Kidney epithelial cell (primary cell): ENCODE results near the gene PROX1. TPM values are rescaled to one million over a fixed set of nuclear protein-coding genes. Genes with fewer than 3 reads are reported as not detected.

Experiments used
- DNase-seq: peaks from one replicate; pipeline ENCODE4 v3.0.0-alpha.2; 2010; ENCODE audit warnings: low read depth
- H3K27me3 ChIP-seq: 2 replicates; pipeline ENCODE4 v1.6.0; 2011; ENCODE audit warnings: low read length; ENCODE audit not compliant: control insufficient read depth, insufficient read depth
- H3K36me3 ChIP-seq: 2 replicates; pipeline ENCODE4 v1.5.1; 2011; ENCODE audit warnings: low read length; ENCODE audit not compliant: control insufficient read depth, insufficient read depth
- H3K4me3 ChIP-seq: 2 replicates; pipeline ENCODE4 v1.5.1; 2011; ENCODE audit warnings: low read depth, mild to moderate bottlenecking, control low read depth, low read length
- total RNA-seq: library from RNA; depleted of rRNA; stranded (reverse); fragments of >200 nt; gene quantifications from 2 replicates; pipeline ENCODE4 v1.2.3, GENCODE V29; 2015
- TF ChIP-seq, protein P1 (sequence below): IDR thresholded peaks from 2 replicates; pipeline ENCODE4 v1.5.1; 2011; ENCODE audit warnings: mild to moderate bottlenecking, moderate library complexity, low read length, control low read depth, inconsistent platforms; ENCODE audit not compliant: insufficient read depth, poor library complexity, severe bottlenecking

The PROX1 gene
- total RNA-seq, 1 donor from 2014 or later = 0.88 TPM

DNA sequence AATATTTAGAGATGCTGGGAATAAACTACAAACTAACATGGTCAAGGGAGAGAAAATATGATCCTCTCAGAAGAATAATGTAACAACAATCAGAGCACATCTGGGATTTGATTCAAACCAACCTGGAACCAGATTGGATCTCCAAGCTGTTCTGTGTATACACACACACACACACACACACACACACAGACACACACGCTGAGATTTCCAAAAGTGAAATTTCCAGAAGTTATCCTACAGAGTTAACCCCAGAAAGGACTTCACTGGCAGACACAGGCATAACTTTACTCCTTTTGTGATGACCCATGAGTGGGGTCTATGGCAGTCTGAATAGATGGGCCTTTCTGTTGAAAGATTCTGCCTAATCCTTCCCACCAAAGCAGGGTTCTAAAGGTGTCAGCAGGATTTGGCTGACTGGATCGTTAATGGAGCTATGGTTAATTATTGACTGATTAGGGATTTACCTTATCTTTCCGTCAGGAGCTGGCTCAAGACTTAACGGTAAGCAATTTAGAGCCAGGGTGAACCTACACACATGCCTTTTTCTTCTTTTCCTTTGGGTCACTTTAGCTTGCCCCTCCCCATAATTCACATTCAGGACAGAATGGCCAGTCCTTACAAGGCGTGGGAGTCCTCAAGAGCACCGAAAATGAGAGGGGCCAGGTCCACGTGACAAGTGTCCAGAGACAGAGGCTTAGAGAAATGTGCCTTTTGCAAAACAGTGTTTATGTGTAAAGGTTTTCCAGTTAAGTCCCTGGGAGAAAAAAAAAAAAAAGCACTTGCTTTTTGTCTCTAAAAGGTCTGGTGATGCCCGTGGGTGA is 10.9 kb upstream of the PROX1 start:
- TF ChIP-seq, protein P1, sequence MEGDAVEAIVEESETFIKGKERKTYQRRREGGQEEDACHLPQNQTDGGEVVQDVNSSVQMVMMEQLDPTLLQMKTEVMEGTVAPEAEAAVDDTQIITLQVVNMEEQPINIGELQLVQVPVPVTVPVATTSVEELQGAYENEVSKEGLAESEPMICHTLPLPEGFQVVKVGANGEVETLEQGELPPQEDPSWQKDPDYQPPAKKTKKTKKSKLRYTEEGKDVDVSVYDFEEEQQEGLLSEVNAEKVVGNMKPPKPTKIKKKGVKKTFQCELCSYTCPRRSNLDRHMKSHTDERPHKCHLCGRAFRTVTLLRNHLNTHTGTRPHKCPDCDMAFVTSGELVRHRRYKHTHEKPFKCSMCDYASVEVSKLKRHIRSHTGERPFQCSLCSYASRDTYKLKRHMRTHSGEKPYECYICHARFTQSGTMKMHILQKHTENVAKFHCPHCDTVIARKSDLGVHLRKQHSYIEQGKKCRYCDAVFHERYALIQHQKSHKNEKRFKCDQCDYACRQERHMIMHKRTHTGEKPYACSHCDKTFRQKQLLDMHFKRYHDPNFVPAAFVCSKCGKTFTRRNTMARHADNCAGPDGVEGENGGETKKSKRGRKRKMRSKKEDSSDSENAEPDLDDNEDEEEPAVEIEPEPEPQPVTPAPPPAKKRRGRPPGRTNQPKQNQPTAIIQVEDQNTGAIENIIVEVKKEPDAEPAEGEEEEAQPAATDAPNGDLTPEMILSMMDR = no peak
- no peak for DNase-seq
- Histone ChIP-seq H3K27me3 (peaks cover 20% of the 10 kb centered on the region), H3K36me3 (no peaks in the 10 kb centered on the region), H3K4me3 (no peak overlapping the region)

DNA sequence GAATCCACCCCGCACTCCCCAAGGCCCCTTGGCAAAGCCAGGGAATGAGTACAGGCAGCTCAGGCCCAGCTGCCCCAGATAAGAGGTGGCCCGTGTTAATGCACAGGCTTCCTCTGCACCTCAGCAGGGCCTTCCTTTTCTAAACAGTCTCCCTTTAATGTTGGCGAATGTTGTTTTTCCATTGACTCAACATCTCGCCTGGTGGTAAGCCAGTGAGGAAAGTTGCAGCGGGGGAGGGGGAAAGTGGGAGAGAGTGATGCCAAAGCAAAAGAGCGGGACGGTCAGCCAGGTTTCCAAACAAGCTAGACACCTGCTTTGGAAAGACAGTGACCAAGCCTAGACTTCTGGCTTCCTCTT is 10.3 kb upstream of the PROX1 start:
- H3K36me3 ChIP-seq = no peaks in the 10 kb centered on the region
- no peak overlapping the region for H3K4me3 ChIP-seq
- TF ChIP-seq, protein P1 = no peak
- H3K27me3 ChIP-seq = peaks cover 24% of the 10 kb centered on the region
- no peak for DNase-seq

DNA sequence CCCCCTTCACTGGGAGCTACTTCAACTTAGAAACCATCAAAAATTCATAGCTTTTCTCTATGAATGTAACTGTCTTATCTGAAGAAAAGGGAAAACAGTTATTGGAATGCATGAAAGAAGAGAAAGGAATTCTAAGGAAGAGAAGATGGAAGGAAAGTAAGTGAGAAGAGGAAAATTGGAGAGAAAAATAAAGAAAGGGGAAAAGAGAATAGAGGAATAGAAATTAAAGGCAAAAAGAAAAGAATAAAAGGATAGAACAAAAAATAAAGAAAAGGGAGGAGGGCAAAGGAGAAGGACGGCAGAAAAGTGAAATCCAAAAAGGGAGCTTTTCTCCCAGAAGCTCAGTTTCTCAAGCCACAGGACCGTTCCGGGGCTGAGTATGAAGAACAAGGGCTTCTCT is 9.9 kb upstream of the PROX1 start:
- TF ChIP-seq, protein P1 = no peak
- no peak for DNase-seq
- Histone ChIP-seq H3K4me3 (no peak overlapping the region), H3K36me3 (no peaks in the 10 kb centered on the region), H3K27me3 (peaks cover 28% of the 10 kb centered on the region)

DNA sequence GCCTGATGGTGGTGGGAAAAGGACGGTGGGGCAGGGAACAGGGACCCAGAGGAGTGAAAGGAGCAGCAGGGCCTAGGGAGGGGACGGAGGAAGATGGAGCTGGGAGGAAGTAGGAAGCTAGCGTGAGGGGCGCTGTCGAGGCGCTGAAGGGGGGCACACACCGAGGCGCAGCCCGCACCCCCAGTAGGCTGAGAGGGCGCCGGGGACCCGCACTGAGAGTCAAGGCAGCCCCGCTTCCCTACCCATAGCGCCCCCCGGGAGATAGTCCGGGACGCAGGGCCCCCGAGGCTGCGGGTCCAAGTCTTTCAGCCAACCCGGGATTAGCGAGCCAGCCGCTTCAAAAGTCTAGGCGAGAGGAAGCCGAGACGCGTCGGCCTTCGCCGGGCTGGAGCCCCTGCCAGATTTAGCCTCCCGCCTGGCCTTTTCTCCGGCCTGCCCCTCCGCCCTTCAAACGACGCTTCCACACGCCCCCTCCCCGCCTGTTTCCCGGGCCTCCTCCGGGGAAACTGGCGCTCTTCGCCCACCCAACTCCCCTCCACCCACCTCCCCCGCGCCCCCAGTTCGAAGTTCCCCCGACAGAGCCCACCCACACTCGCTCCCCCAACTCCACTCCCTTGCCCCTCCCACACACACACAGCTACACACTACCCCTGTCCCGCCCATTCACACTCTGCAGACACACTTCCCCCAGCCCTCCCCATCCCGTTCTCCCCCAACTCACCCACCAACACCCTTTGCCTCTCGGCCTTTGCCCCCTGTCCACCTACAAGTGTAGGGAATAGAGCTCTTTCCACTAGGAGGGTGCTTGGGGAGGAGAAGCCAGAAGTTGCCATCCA is 7.8 kb upstream of the PROX1 start:
- TF ChIP-seq, protein P1 = peak; percentile 4
- no peak for DNase-seq
- peaks cover 49% of the 10 kb centered on the region for H3K27me3 ChIP-seq
- H3K36me3 ChIP-seq = no peaks in the 10 kb centered on the region
- H3K4me3 ChIP-seq = no peak overlapping the region

DNA sequence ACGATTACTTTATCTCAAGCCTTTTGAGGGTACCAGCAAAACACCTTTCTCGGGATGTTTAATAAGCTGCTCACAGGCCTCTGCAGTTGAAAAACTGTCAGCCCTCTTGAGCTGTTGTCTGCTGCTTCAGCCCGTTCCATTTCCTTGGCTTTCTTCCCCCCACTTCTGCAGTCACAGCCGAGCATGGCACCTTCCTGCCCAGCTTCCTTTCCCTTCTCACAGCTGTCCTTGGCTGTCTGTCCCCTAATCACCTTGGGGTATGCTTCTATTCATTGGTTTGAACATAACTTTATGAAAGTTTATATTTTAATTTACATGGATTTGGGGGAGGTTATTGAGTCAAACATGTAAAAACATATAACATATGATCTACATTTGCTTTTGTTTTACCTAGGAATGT is 6.9 kb upstream of the PROX1 start:
- TF ChIP-seq, protein P1 = no peak
- no peak overlapping the region for H3K4me3 ChIP-seq
- no peak for DNase-seq
- H3K36me3 ChIP-seq = no peaks in the 10 kb centered on the region
- peaks cover 58% of the 10 kb centered on the region for H3K27me3 ChIP-seq

DNA sequence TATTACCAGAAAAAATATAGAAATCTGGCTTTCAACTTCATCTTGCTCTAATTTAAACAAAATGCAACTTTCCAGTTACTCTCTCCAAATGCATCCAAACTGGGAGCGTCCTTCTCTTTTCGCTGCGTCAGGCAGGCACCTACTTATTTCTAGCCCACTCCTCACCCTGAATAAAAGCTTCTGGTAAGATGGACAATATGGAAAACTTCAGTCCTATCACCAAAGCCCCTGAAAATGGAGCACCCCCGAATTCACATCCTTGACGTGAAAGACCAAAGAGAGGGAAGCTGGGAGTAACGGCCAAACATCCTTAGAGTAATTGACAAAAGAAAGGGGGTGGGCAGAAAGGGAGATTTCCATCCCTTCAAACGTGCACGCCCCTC is 5.5 kb upstream of the PROX1 start:
- Histone ChIP-seq H3K27me3 (peaks cover 71% of the 10 kb centered on the region), H3K4me3 (no peak overlapping the region), H3K36me3 (no peaks in the 10 kb centered on the region)
- DNase-seq = no peak
- TF ChIP-seq, protein P1 = no peak
